SU-DHL-6 (cell line): Measurements from ENCODE around the gene TNS3.

Experiments
- H2AFZ ChIP-seq: fragments of 200-600 bp; sonication (generic); 2 replicates; pipeline ENCODE4 v1.6.1; 2014; ENCODE audit warnings: low read depth, mild to moderate bottlenecking, moderate library complexity, mixed read lengths, antibody characterized with exemption, low read length; ENCODE audit not compliant: severe bottlenecking
- H3F3A ChIP-seq: fragments of 200-600 bp; shearing (Covaris generic); 2 replicates; pipeline ENCODE4 v1.6.0; 2016; ENCODE audit warnings: antibody characterized with exemption, mild to moderate bottlenecking; ENCODE audit not compliant: insufficient read depth
- H3K27ac ChIP-seq: fragments of 200-600 bp; sonication (generic); 2 replicates; pipeline ENCODE4 v1.5.1; 2016; ENCODE audit warnings: low read depth, mild to moderate bottlenecking, low read length, moderate library complexity, mixed read lengths
- H3K27me3 ChIP-seq: fragments of 200-600 bp; sonication (generic), shearing (Covaris generic); 2 replicates; pipeline ENCODE4 v1.6.0; 2014; ENCODE audit warnings: mild to moderate bottlenecking, low read length
- H3K36me3 ChIP-seq: fragments of 200-600 bp; sonication (generic); 2 replicates; pipeline ENCODE4 v1.6.1; 2014; ENCODE audit warnings: mild to moderate bottlenecking, low read length, mixed read lengths
- H3K4me2 ChIP-seq: fragments of 300-600, 200-600 bp; shearing (Covaris generic), sonication (generic); 2 replicates; pipeline ENCODE4 v1.6.0; 2014; ENCODE audit warnings: low read length, low read depth, mild to moderate bottlenecking; ENCODE audit not compliant: poor library complexity, severe bottlenecking
- H3K4me3 ChIP-seq: fragments of 200-600 bp; sonication (generic); 2 replicates; pipeline ENCODE4 v1.5.1; 2014; ENCODE audit warnings: antibody characterized with exemption, low read length, mild to moderate bottlenecking, mixed read lengths; ENCODE audit not compliant: insufficient read depth, poor library complexity, severe bottlenecking
- H3K79me2 ChIP-seq: fragments of 200-600 bp; sonication (generic); 2 replicates; pipeline ENCODE4 v1.6.1; 2014; ENCODE audit warnings: mild to moderate bottlenecking, low read length, moderate library complexity; ENCODE audit not compliant: insufficient read depth
- H3K9ac ChIP-seq: fragments of 200-600 bp; sonication (generic); 2 replicates; pipeline ENCODE4 v1.7.0; 2014; ENCODE audit warnings: mild to moderate bottlenecking, low read length
- H3K9me2 ChIP-seq: fragments of 200-600 bp; sonication (generic); replicated peaks from 2 replicates; pipeline ENCODE4 v1.6.1; 2014; ENCODE audit warnings: low read length; ENCODE audit not compliant: insufficient read depth
- H3K9me3 ChIP-seq: fragments of 200-600 bp; sonication (generic); 2 replicates; pipeline ENCODE4 v1.6.1; 2014; ENCODE audit warnings: low read length, mixed read lengths; ENCODE audit not compliant: insufficient read depth
- H4K20me1 ChIP-seq: fragments of 200-600 bp; sonication (generic); 2 replicates; pipeline ENCODE4 v1.6.1; 2014; ENCODE audit warnings: low read depth, mild to moderate bottlenecking, antibody characterized with exemption, low read length, moderate library complexity, mixed read lengths
- EZH2phosphoT487 ChIP-seq: fragments of 200-600 bp; sonication (generic), shearing (Covaris generic); conservative IDR thresholded peaks from 2 replicates; pipeline ENCODE4 v1.6.1; 2018; ENCODE audit warnings: mild to moderate bottlenecking, antibody characterized with exemption, low read length, moderate library complexity, mixed read lengths
- TF ChIP-seq, protein P1 (sequence below): fragments of 200-600 bp; sonication (generic); IDR thresholded peaks from one replicate; pipeline ENCODE4 v1.5.1; 2017; ENCODE audit warnings: antibody characterized with exemption, mild to moderate bottlenecking, low read length, moderate library complexity; ENCODE audit not compliant: insufficient read depth, poor library complexity, severe bottlenecking

Gene TNS3

DNA sequence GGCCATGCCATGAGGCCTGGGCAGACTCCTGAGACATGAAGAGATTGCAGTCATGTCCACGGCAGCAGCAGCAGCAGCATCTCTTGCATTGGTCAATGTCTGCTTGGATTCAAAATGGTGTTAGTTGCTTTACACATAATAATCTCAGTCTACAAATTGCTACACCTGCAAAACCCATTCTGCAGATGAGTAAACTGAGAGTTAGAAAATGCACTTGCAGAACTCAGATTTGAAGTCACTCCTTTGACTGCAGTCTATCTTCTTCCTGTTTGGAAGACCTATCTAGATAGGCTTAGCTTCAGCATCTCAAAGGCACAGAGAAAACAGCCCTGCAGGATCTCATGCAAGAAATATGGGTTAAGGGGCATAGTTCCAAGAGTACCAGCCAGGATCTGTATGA, 350.3 kb downstream of the TNS3 start:
- H3K27me3 ChIP-seq: no peaks in the 10 kb centered on the region
- no peaks in the 10 kb centered on the region for H3K9me2 ChIP-seq
- no peaks in the 10 kb centered on the region for H3K79me2 ChIP-seq

DNA sequence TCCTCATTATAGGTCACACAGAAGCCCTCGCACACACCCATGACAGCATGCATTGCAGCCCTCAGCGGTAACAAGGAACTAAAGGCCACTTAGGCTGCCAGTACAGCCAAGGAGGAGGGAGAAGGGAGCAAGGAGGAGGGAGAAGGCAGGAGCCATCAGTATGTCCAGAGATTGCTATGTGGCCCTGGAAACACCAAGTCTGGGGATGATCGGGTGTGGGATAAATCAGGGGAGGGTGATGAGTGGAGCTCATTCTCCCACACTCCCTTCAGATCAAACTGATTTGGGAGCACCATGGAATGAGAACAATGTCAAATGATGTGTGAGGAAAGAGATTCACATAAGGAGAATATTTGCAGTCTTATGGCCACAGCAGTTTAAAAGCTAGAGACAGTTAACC, 350.9 kb downstream of the TNS3 start:
- Histone ChIP-seq H3K9ac (no peak overlapping the region), H4K20me1 (no peaks in the 10 kb centered on the region), H3F3A (no peaks in the 10 kb centered on the region), H2AFZ (no peak overlapping the region), H3K4me3 (no peak overlapping the region), H3K9me2 (no peaks in the 10 kb centered on the region), H3K36me3 (no peaks in the 10 kb centered on the region), H3K4me2 (no peak overlapping the region), H3K27ac (no peak overlapping the region), H3K79me2 (no peaks in the 10 kb centered on the region), H3K27me3 (no peaks in the 10 kb centered on the region), H3K9me3 (no peaks in the 10 kb centered on the region)
- TF ChIP-seq, protein P1, sequence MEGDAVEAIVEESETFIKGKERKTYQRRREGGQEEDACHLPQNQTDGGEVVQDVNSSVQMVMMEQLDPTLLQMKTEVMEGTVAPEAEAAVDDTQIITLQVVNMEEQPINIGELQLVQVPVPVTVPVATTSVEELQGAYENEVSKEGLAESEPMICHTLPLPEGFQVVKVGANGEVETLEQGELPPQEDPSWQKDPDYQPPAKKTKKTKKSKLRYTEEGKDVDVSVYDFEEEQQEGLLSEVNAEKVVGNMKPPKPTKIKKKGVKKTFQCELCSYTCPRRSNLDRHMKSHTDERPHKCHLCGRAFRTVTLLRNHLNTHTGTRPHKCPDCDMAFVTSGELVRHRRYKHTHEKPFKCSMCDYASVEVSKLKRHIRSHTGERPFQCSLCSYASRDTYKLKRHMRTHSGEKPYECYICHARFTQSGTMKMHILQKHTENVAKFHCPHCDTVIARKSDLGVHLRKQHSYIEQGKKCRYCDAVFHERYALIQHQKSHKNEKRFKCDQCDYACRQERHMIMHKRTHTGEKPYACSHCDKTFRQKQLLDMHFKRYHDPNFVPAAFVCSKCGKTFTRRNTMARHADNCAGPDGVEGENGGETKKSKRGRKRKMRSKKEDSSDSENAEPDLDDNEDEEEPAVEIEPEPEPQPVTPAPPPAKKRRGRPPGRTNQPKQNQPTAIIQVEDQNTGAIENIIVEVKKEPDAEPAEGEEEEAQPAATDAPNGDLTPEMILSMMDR: no peak
- TF ChIP-seq EZH2phosphoT487: no peak

More for the DNA sequence above, 350.3 kb downstream of the TNS3 start:
- Histone ChIP-seq H3K4me3 (no peak overlapping the region), H3K27ac (no peak overlapping the region), H3F3A (no peaks in the 10 kb centered on the region), H3K9me3 (no peaks in the 10 kb centered on the region), H4K20me1 (no peaks in the 10 kb centered on the region), H3K36me3 (no peaks in the 10 kb centered on the region), H3K4me2 (no peak overlapping the region), H3K9ac (no peak overlapping the region), H2AFZ (no peak overlapping the region)
- no peak for TF ChIP-seq EZH2phosphoT487
- TF ChIP-seq, protein P1: no peak

GRCh38 chr7:47228386-47229014, 353.4 kb downstream of the TNS3 start:
- no peak overlapping the region for H3K27ac ChIP-seq
- no peak for TF ChIP-seq EZH2phosphoT487
- TF ChIP-seq, protein P1: no peak
- no peaks in the 10 kb centered on the region for H3K79me2 ChIP-seq
- no peak overlapping the region for H3K9ac ChIP-seq
- H3F3A ChIP-seq: no peaks in the 10 kb centered on the region
- H3K27me3 ChIP-seq: no peaks in the 10 kb centered on the region
- no peak overlapping the region for H3K4me2 ChIP-seq
- no peak overlapping the region for H2AFZ ChIP-seq
- H3K9me2 ChIP-seq: no peaks in the 10 kb centered on the region
- no peaks in the 10 kb centered on the region for H3K9me3 ChIP-seq
- no peak overlapping the region for H3K4me3 ChIP-seq
- H3K36me3 ChIP-seq: no peaks in the 10 kb centered on the region
- H4K20me1 ChIP-seq: no peaks in the 10 kb centered on the region
